UCSD-AML1 (cell line): ENCODE measurements around the gene GOLGA6C.
"Not testable (repeated sequence)": the region's sequence is repeated elsewhere in the genome, so short reads cannot be mapped to it uniquely, and the experiment has no call there.

ENCODE experiments used
- DNase-seq: peaks from one replicate; lab custom pipeline; 2025; ENCODE audit not compliant: unreplicated experiment; lab: John Stamatoyannopoulos, UW

The GOLGA6C gene

DNA sequence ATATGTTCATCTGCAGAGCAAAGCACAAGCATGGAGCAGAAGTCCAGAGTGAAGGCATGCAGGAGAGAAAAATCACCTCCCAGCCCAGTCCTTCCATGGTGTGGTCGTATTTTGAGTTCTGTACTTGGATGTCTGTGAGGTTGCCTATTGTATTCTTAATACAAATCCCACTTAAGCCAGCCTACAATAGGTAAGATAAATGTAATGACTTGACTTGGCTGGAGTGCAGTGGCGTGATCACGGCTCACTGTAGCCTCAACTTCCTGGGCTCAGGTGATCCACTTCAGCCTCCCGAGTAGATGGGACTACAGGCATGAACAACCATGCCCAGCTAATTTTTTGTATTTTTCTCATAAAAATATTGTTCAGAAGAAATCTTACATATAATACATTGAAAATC lies 6.8 kb upstream of the GOLGA6C start:
- DNase-seq, result not testable (repeated sequence)

DNA sequence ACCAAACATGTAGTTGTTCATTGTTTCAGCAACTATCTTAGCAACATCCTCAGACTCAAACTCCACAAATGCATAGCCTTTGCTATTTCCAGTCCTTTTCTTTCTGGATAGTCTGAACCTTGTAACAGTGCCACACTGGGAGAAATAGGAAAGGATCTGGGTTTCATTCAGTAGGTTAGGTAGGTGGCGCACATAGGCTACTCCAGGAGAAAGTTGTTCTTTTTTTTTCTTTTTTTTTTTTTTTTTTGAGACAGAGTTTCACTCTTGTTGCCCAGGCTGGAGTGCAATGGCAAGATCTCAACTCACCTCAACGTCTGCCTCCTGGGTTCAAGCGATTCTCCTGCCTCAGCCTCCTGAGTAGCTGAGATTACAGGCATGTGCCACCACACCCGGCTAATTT lies 5.8 kb upstream of the GOLGA6C start:
- DNase-seq, result not testable (repeated sequence)

DNA sequence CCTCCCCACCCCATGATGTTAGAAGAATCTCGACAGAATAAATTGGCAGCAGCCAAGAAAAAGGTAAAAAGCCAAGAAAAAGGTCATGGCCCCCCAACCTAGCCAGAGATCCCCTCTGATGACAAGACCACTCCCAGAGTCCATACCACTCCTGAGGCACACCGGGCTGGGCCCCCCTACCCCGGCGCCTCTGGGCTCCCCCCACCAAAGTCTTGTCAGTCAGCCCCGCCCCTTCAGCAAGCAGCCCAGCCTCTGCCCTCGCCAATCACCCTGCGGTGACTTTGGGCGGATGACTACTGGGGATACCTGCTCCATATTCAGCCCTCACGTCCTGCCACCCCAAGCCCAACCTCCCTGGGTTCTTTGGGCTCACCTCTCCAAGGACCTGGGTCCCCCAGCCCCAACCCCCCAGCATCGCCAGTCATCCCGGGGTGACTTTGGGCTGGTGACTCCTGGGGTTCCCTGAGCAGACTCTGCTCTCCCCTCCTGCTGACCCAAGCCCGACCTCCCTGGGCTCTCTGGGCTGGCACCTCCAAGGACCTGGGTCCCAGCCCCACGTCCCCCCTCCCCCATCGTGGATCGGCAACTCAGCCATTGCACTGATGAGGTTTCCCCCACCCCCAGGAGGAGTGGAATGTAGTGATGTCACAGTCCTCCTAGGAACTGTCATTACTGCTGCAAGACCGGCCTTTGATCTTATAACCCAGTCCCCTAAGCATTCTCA lies 648 bp downstream of the GOLGA6C start:
- not testable (repeated sequence) for DNase-seq

DNA sequence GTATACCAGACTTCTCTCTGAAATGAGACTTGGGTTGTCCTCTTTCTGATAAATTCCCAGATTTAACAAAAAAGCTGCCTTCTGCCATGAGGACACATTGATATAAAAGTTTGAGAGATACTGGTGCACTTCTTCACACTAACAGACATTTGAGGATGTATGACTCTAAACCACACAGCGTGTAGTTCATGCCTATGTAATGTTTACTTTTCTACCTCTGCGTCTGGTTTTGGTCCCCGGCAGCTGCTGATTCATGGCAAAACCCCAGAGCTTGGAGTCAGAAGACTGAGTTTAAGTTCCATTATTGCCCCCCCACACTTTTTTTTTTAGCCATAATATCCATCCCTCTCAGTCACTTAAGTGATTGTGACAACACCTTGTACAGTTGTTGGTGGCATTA lies 1.7 kb downstream of the GOLGA6C start:
- DNase-seq, result not testable (repeated sequence)

DNA sequence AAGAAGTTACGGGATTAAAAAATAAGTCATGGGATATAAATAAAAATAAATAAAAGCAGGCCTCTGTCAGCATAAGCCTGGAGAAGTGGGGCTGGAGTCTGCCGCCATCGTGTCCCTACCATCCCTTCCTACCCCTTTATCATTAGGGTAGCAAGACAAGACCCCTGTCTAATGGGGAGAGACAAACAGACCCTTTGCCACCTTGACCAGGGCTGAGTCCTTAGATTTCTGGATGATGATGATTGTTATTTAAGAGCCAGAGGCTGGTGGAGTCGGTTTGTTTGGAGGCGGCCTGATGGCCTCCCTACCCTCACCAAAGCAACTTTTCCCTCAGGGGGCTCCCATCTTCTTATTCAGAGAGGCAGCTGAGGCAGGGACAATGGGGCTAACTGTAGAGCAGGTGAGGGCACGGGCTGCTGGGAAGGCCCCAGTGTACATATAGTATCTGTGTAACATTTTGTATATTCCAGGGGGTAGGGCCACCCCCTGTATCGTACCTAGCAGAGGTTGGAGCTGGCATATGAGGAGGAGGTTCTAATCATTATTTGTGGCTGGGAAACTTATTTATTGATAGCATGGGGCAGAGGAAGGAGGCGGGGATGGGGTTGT lies 15.7 kb downstream of the GOLGA6C start:
- not testable (repeated sequence) for DNase-seq

DNA sequence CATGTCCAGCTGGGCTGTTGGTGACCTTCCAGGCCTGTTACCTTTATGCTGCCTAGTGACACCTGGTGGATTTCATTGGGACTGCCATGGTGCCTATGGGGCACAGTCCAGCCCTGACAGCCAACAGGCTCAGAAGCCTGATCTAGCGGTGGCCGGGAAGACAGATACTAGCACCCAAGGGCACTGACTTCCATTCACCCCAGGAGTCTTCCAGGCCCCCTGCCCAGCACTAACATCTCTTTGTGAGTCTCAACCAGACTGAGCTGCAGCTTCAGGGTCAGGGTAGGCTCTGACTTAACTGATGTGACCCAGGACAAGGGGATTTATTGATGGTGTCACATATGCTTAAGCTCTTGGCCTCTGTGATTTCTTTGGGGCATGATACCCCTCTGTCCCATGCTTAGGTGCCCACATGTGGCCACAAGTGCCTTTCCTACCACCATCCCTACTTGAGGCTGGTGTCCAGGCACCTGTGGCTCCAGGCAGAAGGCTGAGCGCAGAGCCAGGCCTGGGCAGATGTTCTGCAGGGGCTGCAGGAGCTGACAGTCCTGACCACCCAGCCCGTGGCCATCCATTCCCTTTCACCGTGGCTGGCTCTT lies 16.5 kb downstream of the GOLGA6C start:
- DNase-seq, result not testable (repeated sequence)

DNA sequence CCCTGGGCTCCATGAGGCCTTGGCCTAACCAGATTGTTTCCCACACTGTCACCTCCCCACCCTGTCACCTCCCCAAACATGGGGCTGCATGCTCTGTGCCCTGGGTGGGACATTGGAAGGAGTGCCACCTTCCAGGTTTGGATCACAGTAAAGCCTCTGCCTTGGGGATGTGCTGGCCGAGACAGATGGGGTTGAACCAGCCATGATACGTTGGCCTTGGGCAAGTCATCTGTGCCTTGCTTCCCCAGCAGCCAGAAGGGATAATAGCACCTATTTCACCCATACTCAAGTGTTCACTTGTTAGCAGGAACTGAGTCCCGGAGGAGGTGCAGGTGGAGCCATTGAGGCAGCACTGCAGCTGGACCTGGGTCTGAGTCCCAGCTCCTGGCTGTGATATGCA lies 17.5 kb downstream of the GOLGA6C start:
- DNase-seq, result not testable (repeated sequence)

DNA sequence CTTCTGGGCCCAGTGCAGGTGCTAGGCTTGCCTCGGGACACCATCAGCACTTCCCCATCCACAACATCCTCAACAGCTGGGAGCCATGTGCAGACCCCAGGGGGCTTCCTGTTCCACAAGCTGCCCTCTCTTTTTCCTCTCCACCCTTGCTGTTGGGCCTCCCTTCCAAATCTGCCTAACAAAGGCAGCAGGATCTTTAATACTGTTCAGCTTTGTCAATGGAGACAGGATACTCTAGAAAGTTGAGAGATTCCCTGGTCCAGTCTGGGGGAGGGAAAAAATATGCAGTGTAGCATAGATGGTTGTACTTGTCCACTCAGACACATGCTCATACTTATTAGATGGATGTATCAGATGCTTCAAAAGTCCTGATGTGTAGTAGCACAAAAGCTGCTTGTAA lies 20.4 kb downstream of the GOLGA6C start:
- DNase-seq, result not testable (repeated sequence)

DNA sequence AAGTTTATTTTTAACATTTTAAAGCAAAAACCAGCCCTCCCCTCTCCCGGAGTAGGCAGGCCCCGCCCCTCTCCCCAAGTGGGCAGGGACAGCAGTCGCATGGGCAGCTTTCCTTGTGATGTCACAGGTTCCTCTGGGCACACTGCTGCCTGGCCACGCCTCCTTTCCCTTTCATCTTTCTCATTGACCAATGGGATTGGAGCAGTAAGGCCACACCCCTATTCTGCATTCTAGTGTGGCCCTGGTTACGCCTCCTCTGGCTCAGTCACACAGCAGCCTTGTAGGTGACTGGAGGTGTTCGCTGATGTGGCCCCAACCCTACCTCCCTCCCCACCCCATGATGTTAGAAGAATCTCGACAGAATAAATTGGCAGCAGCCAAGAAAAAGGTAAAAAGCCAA lies 24.4 kb downstream of the GOLGA6C start, which contains the start of gene GOLGA6D:
TSS of gene GOLGA6D (plus strand) at position 264 of the 400 bp plus-strand sequence. CDS start at position 305, 41 bp downstream.
- not testable (repeated sequence) for DNase-seq

DNA sequence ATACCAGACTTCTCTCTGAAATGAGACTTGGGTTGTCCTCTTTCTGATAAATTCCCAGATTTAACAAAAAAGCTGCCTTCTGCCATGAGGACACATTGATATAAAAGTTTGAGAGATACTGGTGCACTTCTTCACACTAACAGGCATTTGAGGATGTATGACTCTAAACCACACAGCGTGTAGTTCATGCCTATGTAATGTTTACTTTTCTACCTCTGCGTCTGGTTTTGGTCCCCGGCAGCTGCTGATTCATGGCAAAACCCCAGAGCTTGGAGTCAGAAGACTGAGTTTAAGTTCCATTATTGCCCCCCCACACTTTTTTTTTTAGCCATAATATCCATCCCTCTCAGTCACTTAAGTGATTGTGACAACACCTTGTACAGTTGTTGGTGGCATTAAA lies 26.0 kb downstream of the GOLGA6C start:
- DNase-seq, result not testable (repeated sequence)

DNA sequence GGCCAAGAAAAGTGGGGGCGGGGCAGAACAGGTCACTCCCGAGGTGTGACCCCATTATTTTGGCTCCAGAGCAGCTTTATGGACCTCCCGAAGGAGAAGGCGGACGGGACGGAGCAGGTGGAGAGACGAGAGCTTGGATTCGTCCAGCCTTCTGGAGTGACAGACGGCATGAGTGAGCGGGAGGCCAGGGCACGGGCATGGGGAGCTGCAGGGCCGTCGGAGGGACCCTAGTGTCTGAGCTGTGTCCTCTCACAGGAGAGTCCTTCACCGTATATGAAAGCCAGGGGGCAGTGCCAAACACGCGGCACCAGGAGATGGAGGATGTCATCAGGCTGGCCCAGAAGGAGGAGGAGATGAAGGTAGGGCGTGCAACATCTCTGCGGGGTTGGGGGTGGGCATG lies 35.5 kb downstream of the GOLGA6C start:
- DNase-seq, result not testable (repeated sequence)

DNA sequence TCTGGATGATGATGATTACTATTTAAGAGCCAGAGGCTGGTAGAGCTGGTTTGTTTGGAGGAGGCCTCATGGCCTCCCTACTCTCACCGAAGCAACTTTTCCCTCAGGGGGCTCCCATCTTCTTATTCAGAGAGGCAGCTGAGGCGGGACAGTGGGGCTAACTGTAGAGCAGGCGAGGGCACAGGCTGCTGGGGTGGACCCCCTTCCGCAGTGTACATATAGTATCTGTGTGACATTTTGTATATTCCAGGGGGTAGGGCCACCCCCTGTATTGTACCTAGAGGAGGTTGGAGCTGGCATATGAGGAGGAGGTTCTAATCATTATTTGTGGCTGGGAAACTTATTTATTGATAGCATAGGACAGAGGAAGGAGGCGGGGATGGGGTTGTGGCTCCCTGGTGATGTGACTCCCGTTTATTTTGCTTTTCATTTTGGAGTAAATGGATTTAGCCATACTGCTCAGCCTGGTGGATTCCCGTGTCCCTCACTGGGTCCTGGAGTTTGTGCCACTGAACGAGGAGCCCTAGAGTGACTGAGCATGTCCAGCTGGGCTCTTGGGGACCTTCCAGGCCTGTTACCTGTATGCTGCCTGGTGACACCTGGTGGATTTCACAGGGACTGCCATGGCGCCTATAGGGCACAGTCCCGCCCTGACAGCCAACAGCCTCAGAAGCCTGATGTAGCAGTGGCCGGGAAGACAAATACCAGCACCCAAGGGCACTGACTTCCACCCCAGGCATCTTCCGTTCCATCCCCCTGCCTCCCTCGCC lies 40.6 kb downstream of the GOLGA6C start:
- not testable (repeated sequence) for DNase-seq

DNA sequence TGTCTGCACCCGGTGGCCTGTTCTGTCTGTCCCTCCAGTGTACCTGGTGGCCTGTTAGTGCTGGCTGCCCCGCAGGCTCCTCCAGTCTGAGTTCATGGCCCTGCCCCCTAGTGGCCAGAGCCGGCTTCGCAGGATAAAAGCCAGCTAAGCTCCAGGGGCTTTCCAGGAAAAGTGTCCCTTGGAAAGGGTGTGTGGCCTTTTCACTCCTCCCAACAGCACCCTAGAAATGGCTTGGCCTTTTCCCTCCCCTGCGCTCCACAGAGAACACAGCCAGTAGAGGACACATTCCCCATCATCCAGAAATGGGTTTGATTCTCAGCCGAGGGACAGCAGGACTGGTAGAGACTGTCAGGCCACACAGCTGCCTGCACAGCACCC lies 41.2 kb downstream of the GOLGA6C start:
- not testable (repeated sequence) for DNase-seq

DNA sequence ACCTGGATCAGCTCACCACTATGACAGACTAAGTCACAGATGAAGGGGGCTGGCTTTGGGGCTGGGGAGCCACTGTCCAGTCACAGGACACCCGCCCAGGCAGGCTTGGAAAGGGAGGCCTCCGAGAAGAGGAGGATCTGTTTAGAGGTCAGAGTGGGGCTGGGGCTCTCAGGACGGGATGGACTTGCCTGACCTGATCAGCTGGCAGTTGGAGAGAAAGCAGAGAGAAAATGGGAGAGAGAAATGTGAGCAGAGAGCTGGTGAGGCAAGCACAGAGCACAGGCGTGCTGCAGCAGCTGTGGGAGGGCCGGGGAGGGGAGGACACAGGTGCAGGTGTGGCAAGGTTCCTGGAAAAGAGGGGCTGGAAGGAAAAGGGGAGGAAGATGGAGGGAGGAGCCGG lies 41.9 kb downstream of the GOLGA6C start:
- not testable (repeated sequence) for DNase-seq

DNA sequence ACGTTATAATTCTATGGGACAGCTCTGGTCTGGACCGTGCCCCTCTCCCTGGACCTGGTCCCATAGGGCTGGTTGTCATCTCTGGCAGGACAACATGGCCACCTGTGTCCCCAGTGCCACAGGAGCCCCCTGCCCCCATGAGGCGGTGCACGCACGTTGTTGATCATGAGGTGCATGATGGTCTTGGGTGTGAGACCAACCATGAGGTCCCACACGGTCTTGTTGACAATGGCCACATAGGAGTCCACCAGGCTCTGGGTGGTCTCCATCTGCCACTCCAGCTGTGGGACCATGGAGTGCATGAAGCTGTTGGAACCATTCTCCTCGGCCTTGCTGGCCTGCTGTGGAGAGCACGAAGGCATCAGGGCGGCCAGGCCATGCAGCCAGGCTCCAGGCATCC lies 44.2 kb downstream of the GOLGA6C start:
- no peak for DNase-seq

DNA sequence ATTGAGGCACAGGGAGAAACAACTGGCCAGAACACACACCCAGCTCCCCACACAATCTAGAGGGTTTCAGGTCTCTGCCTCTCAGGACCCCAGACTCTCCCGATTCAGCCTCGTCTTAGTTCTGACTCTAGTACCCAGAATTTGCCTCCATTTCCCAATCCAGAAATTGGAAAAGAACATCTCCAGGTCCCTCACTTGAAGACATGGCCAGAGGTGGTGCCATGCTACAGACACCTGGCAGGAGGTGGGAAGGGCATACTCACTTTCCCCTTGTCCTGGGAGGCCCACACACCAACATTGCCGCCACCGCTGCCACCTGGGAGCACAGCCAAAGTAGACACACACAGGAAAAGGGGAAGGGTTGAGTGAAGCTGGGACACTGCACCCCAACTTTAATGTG lies 44.6 kb downstream of the GOLGA6C start:
- DNase-seq, result not testable (repeated sequence)

DNA sequence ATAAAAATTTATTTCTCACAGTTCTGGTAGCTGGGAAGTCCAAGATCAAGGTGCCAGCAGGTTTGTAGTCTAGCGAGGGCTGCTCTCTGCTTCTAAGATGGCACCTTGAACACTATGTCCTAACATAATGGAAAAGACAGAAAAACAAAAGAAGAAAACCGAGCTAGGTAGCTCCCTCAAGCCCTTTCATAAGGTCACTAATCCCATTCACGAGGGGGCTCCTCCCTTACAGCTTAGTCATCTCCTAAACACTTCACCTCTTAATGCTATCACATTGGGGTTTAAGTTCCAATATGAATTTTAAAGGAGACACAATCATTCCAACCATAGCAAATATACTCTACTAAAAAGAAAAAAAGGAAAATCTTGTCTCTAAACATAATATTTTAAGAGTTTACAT lies 48.1 kb downstream of the GOLGA6C start:
- DNase-seq, result no peak

DNA sequence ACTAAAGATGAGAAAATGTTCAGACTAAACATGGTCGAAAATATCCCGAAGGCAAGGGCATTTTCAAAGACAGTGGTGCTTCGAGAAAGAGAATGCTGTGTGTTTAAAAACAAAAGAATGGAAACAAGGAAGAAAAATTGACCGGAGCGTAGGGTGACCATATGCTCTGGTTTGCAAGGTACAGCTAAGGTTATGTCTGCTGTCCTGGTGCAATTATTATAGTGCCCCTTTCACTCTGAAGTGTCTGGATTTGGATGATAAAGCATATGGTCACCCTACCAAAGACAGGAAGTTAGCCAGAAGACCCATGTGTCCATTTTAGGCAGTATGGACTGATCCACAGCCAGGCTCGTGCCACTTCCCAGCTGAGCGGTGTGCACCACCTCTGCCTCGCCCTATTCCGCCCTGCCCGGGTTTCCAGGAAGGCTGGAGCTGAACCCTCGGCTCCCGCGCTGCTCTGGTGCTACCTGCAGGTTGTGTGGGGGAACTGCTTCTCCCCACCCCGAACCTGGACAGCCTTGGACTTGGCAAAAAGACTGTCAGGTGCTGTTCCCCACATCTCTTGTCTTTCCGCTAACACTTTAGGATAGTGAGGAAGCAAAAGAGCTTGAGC lies 49.8 kb downstream of the GOLGA6C start:
- DNase-seq, result peak; percentile 74

DNA sequence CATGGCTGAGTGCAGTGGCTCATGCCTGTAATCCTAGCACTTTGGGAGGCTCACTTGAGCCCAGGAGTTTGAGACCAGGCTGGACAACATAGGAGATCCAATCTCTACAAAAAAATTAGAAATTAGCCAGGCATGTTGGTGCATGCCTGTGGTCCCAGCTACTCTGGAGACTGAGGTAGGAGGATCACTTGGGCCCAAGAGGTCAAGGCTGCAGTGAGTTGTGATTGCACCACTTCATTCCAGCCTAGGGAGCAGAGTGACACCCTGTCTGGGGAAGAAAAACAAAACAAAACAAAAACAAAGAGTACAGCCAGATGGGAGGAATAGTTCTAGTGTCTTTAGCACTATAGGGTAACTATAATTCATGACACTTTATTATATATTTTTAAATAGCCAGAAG lies 51.6 kb downstream of the GOLGA6C start:
- DNase-seq, result no peak

DNA sequence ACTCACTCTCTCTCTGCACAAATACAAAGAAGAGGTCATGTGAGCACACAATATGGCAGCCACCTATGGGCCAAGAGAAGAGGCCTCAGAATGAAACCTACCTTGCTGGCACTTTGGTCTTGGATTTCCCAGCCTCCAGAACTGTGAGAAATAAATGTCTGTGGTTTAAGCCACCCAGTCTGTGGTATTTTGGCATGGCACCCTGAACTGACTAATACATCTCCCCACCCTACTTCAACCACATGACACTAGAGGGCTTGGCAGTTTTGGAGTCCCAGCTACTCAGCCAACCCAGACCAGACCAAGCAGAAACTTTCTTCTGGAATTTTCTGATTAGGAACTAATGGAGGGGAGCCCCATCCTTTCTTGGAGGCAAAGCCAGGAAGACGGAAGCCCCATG lies 54.4 kb downstream of the GOLGA6C start:
- DNase-seq, result not testable (repeated sequence)
